GM12872 (cell line): Measurements from ENCODE around the gene TMEM222.

Experiments
- TF ChIP-seq, protein P1 (sequence below): IDR thresholded peaks from 3 replicates; pipeline ENCODE4 v1.5.1; 2011; ENCODE audit warnings: low read depth, mild to moderate bottlenecking, low read length, moderate library complexity; ENCODE audit not compliant: insufficient read depth

Gene TMEM222

DNA sequence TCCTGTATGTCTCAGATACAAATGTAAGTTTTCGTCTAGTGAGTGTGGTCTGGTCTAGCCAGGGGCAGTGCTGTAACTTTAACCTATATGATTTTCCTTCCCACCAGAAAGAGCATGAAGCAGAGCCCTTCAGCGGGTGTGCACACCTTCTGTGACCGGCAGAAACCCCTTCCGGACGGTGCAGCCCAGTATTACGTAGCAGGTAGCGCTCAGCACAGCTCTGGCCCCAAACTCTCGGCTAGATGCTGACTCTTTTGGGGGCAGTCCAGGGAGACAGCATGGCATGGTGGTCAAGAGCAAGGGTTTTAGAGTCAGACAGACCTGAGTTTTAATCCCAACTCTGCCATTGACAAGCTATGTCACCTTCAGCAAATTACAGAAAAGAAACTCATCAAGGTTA lies 28.0 kb upstream of the TMEM222 start:
- TF ChIP-seq, protein P1, sequence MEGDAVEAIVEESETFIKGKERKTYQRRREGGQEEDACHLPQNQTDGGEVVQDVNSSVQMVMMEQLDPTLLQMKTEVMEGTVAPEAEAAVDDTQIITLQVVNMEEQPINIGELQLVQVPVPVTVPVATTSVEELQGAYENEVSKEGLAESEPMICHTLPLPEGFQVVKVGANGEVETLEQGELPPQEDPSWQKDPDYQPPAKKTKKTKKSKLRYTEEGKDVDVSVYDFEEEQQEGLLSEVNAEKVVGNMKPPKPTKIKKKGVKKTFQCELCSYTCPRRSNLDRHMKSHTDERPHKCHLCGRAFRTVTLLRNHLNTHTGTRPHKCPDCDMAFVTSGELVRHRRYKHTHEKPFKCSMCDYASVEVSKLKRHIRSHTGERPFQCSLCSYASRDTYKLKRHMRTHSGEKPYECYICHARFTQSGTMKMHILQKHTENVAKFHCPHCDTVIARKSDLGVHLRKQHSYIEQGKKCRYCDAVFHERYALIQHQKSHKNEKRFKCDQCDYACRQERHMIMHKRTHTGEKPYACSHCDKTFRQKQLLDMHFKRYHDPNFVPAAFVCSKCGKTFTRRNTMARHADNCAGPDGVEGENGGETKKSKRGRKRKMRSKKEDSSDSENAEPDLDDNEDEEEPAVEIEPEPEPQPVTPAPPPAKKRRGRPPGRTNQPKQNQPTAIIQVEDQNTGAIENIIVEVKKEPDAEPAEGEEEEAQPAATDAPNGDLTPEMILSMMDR: no peak

DNA sequence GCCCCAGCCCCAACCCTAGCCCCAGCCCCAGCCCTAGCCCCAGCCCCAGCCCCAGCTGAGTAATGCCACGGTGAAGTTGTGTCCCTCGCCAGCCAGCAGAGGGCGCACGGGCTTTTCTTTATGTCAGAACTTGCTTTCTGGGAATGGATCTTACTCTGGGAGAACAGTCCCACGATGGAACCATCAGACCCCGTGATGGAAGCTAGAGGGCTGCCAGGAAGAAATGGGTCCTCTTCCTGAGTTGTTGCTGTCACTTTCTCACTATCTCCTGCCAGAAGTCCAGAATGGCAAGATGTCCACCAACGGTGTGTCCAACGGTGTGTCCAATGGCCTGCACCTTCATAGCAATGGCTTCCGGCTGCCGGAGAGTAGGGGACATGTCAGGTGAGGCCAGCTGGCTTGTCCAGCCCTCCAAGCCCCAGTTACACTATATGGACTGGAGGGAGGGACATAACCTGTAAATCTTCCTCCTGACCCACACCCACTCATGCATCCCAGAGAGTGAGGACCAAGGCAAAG lies 25.1 kb upstream of the TMEM222 start:
- TF ChIP-seq, protein P1: peak; percentile 81

DNA sequence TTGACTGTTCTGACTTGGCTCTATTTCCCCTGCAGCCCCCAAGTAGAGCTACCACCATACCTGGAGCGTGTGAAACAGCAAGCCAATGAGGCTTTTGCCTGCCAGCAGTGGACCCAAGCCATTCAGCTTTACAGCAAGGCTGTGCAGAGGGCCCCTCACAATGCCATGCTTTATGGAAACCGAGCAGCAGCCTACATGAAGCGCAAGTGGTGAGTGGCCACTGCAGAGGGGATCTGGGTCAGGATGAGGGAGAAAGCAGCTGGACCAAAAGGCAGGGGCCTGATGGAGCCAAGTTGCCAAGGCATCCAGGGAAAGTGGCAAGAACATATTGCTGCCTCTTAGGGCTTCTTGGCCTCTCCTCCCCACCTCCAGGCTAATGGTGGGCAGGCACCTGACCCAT lies 24.1 kb upstream of the TMEM222 start:
- TF ChIP-seq, protein P1: no peak

DNA sequence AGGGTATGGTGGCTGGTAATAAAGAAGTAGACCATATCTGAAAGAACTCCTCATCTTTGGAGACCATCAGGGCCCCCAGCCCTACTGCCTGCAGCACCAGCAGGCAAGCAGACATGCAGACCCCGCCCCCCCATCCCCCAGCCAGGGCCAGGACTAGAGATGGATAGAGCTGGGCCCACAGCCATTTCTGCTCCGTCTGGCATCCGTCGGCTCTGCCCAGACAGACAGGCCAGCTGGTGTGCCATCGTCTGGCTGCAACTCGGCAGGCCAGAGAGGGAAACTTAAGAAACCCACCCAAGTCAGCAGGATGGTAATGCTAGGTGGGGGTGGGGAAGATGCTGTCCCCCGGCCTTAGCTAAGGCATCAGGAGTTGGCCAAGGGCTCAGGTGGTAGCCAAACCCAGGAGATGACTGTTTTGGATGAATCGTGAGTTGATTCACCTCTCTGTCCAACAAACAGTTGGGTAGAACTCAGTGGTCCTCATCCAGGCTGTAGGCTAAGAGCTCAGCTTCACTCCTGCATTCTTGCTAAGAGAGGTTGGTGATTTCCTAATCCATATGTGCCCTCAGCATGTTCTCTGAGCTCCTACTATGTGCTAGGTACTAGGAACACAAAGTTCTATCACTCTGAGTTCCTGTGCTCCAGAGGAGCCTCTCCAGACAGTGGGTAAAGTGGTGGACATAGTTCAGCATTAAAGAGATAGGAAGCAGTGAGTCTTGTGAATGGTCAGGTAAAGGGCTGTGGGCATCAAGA lies 23.2 kb upstream of the TMEM222 start:
- TF ChIP-seq, protein P1: no peak

DNA sequence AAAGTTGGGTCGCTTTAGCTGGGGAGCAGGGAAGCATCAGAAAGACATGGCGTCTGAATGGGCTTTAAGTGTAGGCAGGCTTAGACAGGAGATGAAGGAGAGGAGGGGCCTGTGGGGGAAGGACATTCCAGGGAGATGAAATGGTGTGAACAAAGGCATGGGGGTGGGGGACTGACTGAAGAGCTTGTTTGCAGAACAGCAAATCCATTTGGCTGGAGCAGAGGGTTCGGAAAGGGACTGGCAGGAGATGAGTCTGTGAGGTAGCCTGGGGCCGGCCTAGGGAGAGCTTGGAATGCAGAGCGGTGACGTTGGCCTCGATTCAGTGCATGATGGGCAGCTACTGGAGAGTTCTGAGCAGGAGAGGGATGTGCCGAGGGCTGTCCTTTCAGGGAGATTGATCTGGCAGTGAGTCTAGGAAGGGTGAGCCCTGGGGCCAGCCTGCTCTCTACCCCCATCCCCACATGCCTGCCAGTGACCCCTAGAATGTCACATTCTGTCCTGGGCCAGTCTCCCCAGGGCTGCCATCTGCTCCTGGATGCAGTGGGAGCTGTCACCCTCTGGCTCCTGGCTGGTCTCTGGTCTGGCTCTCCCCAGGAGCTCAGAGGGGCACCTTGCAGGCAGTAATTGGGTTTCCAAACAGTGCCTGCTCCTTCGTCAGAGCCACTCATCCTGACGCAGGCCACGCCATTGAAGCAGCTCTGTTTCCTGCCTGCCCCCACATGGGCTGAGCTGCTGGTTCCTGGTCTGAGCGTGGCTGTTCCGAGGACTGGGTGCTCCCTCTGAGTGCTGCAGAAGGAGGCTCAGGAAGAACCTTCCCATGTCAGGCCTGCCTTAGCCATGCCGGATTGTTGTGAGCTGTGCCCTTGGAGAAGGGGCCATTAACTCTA lies 22.3 kb upstream of the TMEM222 start:
- TF ChIP-seq, protein P1: no peak

DNA sequence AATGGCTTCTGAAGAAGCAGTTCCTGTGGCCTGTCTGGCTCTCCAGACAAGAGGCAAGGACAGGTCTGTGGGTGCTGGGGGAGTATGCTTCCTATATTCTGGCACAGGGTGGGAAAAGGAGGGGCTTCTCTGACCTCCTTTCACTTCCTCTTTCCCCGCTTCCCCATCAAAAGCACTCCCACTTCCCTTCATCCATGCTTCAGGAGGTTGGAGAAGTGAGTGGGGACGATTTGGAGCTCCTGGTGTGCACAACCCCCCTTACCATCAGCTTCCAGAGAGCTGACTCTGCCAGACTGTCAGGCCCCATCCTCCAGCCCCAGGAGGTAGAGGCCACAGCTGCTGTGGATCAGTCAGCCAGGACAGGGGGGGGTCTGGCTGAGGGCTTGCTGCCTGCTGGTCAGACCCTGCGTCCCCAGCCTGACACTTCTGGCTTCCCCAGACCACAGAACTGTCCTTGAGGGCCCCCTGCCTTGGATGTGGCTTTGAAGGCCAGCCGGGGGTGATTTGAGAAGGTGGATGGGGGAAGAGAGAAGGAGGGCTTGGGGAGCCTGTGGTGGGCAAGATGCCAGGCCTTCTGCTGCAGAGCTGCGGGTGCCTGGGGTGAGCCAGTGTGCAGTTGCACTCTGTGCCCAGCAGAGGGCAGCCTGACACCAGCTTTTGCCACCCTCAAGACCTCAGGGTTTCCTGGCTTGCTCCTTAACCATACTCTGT lies 21.5 kb upstream of the TMEM222 start:
- TF ChIP-seq, protein P1: peak; percentile 100

DNA sequence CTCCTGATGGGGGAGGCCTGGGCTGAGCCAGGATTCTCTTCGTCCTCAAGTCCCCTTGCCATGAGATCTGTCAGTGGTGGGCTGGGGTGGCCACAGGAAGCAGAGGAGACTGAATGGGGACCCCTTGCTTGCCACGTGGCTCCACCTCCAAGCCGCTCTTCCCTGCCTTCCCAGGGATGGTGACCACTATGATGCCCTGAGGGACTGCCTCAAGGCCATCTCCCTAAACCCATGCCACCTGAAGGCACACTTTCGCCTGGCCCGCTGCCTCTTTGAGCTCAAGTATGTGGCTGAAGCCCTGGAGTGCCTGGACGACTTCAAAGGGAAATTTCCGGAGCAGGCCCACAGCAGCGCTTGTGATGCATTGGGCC lies 20.9 kb upstream of the TMEM222 start:
- TF ChIP-seq, protein P1: no peak
